CD4-positive, alpha-beta T cell treated with Interleukin-12 subunit alpha and Interleukin-12 subunit beta, for 1 hour (primary cell): ENCODE results near the gene TAL2.

Source experiments
- DNase-seq: peaks from one replicate; pipeline ENCODE4 v3.0.0-alpha.2; 2020

The TAL2 gene

DNA sequence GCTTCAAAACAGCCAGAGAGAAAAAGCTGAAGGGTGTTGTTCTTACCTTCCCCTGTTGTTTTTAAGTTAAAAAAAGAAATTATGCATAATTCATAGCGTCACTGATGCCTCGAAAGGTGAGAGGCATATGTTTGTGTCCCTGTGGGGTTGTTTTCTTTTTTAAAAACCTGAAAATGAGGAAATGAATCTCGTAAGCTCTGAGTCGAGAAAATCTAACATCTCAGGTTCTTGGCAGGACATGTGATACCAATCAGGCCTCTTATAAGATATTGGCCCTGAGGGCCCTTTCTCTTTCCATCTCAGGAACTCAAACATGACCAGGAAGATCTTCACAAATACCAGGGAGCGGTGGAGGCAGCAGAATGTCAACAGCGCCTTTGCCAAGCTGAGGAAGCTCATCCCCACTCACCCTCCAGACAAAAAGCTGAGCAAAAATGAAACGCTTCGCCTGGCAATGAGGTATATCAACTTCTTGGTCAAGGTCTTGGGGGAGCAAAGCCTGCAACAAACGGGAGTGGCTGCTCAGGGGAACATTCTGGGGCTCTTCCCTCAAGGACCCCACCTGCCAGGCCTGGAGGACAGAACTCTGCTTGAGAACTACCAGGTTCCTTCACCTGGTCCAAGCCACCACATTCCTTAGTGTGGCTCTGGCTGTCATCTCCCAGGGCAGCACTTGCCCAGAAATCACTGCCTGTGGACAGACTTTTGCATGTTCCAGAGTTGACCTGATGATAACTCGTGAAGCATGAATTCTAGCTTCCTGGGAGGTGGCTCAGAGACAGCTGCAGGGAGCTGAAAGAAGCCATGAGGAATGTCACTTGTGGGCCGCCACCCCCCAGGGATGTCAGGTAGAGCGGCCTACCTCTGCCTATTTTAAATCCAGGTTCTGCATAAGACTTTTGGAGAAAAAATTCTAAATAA lies at the start of gene TAL2:
TSS of gene TAL2 (plus strand) at position 274 of the 921 bp plus-strand sequence. CDS start at position 314, 40 bp downstream.
- DNase-seq, result no peak

DNA sequence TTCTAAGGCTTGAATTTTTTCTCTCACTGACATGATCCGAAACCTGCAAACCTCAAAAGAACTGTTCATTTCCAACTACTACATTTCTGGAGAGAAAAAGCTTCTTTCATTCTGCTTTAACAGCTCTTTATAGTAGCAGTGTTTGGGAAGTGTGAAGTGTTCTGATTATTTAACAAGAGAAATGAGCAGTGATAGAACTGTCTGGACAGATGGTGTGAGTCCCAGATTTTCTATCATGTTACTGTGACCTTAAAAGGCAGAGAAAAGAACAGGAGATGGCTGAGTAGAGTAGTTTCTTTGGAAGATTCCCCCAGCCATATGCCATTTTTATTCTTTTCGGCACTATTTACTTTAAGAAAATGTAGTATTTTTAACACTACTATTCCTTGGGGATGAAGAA lies 41.3 kb upstream of the TAL2 start:
- DNase-seq, result no peak

DNA sequence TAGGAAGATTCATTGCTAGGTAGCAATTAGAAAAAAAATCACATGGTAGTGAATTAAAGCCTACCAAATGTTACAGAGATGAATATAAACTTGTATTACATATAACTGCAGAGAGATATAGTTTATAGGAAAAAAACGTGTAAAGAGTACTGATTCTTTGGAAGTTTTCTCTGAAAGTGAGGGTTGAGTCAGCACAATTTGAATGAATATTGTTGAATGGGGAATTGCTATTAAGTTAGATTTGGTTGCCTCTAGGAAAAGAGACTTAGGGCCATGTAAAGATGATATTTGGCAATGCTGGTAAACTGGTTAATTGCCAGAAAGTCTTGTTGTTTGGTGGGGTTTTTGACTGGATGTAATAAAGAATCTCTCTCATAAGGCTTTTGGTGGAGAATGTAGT lies 37.2 kb upstream of the TAL2 start:
- DNase-seq, result no peak

DNA sequence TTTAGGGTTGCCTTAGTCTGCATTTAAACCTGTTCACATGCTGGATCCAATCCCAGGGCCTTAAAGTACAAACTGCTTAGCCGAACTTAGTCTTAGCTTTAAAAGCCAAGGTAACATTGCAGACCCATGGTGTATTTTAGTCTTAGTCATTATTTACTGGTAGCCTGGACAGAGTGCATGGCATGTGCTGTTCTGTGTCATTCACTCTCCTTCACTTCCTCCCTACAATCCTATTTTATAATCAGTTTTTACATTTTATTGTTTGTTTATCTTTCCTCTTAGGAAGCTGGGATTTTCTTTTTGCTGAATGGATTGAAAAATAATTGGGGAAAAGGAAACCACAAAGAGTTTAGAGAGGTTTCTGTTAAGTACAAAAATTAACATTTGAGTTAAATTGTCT lies 29.4 kb upstream of the TAL2 start:
- no peak for DNase-seq

DNA sequence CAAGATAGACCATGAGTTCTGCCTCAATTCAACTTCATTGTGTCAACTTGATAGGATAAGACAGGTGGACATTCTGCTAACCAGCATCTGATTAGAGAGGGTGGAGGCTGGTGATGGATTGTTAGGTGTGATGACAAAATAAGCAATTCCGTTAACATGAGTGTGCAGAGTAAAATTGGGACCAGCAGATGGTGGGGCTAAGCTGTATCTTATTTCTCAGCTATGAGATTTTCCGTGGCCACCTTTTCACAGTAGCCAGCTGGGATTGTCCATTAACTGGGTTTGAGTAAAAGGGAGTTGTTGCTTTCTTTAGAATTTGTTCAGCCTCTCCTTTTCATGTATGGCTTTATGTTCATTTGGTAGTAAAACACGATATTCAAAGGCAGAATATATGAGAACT lies 28.8 kb upstream of the TAL2 start:
- DNase-seq, result no peak

DNA sequence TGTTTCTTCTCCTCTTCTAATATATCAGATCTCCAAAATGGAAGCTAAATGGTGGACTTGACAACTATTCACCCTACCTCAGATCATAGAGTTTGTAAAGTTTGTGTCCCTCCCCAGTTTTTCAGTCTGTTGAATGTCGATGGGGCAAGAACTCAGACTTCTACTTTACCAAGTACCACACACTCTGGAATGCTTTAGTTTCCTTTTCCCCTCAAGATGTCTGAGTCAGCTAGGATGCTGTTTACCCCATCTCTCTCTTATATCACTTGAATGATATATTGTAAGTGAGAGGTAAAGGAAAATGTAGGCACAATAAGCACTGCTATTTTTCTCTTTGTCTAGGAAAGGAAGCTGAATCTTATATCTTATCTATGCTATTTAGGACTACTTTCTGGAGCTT lies 25.9 kb upstream of the TAL2 start:
- no peak for DNase-seq

DNA sequence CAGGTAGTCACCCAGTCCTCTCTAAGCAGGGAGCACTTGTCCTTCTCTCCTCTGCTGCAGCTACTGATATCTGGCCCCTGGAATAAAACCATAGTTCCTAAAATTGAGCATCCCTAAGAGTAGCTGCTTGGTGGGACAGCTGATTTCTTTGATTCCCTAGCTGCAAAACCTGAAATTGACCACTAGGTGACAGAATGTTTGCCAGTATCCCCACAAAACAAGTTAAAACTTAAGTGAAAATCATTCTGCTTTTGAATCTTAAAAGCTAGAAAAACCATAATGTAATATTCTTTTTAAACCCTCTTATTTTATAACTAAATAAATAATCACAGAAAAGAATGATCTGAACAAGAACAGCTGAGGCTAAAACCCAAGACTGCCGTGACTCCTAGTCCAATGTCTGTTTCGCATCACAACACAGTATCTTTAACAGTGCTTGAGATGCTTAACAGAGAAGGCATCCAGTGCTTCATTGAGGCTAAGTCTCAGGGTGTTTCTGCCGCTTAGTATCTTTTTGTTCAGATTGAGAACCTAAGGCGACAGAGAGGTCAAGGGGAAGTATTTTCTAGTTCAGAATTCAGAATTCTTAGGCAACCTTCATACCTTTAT lies 24.4 kb upstream of the TAL2 start:
- no peak for DNase-seq

DNA sequence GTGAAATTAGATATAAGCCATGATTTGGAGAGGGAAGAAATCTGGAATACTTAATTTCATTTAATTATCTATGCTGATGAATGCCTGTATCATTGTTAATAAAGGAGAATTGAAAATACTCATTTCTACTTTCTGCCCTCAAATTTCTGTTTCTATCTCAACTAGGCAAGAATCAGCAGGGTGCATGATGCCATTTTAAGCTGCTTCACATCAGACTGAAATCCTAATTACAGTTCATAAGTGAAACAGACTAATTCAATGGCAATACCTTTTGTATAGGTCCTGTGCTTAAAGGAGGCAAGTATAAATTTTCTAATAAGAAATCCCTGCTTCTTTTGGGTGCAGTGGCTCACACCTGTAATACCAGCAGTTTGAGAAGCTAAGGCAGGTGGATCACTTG lies 22.3 kb upstream of the TAL2 start:
- no peak for DNase-seq

DNA sequence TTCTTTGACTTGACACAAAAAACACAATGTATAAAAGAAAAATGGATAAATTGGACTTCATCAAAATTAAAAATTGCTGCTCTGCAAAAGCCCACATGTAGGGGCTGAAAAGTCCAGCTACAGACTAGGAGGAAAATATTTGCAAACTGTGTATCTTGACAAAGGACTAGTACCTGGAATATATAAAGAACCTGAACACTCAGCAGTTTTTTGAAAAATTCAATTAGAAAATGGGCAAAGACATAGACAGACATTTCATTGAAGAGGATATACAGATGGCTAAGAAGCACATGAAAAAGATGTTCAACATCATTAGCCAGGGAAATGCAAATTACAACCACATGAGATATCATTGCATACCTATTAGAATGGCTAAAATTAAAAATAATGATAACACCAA lies 18.5 kb upstream of the TAL2 start:
- DNase-seq, result no peak

DNA sequence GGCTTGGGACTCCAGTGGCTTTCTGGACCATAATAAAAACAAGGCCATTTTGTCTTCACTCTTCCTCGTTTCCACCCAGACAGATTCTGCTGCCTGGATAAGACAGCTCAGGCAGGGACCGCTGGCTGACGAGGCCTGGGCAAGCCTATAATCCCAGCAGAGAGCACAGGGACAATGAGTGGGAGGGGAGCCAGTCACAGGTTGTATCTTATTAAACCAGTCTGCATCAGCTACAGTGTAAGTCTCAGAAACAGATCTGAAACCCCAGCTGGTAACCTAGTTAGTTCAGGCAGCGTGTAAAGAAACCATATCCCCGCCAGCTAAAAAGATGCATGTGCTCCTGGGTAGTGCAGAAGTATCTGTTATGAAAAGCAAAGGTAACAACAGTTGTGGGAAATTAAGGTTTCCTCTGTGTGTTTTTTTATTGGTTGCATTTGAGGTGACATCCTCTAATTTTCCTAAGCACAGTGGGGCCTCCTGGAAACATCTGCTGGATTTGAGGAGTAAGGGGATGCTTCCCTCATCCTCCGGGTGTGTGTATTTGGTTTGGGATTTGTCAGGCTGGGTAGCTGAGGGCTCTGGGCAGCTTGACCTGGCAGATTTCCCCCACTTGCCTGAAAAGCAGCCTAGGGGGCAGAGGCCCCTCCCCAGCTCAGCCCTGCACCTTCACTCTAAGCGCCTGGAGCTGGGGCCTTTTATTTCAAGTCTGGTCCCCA lies 15.2 kb upstream of the TAL2 start:
- no peak for DNase-seq

DNA sequence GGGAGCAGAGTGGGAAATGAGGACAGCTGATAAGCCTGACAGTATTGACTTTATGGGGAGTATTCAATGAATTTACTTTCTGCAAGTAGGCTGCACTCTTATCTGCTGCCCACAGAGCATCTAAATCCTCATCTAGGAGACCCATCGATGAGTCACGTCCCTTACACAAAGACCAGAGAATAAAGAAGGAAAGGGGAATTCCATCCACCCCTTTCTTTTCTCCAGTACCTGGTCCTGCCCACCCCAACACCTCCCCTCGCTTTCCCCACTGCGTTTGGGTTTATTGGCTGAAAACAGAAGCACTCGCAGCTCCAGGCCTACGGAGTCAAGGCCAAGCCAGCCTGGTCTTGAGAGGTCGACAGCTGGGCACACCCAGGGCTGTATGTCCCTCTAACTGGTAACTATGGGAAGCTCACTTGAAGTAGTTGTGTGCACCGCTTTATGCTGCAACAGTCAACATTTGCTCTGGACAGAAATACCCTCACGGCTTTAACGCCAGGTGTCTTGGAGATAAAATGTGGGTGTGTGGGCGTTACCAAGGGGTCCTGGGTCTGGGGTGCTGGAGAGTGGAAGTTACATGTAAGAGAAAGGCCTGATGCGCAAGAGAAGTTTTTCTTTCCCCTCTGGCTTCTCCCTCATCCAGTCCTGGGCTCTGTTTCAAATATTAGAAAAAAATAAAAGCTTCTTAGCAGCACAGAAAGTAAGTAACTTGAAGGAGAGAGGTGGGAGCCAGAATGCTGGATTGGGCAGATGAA lies 14.5 kb upstream of the TAL2 start:
- no peak for DNase-seq

DNA sequence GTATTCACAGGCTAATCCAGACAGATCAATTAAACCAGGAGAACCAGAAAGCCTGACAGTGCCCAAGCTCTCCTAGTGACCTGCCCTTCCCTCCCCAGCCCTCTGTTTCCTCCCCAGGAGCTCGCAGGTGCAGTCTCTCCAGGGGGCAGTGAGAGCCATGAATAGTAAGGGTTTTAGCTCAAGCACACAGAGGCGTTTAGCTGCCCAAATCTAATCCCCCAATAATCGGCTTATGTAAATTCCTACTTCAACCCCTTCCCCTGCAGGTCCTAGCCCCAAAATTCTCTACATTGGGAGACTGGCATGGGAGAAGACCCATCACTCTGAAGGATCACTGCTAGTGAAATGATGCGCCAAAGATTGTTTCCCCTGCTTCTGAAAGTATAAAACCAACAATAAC lies 10.5 kb upstream of the TAL2 start:
- DNase-seq, result no peak

DNA sequence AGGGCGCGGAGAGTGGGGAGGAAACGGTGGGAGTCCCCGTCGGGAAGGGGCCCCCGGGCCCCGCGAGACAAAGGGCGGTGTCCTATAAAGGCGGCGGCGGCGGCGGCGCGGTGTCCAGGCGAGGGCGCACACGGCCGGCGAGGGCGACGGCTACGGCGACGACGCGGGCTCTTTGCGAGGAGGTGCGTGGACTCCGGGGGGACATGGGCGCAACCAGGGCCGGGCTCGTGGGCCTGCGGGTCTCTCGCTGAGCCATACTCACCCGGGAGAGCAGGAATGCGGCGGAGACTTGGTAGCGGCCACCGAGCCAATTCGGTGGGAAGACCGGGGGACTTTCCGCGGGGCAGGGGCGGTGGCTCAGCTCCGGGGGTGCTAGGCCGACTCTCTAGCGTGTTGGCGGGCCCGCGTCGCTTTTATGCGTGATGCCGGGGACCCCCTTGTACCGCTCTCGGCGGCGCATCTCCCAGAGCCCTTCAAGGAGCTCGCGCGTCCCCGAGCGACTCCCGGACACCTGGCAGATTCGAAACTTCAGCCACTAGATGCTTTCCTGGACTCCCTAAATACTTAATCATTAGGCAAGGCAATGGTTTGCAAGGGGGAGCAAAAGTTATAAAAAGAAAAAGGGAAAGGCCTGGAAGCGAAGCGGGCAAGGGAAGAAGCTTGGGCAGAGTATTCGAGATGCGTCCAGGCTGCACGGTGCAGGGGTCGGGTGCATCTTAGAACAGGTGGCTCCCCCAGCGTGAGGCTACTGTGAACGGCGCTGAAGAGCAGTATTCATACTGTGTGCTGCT lies 5.9 kb upstream of the TAL2 start:
- DNase-seq, result no peak

DNA sequence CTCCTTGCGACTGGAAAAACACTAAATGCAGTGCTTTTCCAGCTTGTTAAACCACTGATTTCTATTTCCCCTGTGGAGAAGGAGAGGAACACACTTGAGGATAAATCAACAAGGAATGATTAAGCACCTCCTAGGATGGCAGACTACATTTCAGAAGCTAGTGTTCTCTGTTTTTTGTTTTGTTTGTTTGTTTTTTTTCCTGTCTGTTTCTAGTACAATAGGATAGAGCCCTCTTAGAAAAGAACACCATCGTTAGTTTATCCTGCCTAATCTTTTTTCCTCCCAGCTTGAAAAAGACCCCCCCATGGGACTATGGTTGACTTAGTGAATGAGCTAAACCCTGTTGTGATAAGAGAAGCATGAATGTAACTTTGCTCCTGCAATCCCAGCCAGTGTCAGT lies 3.9 kb upstream of the TAL2 start:
- no peak for DNase-seq

DNA sequence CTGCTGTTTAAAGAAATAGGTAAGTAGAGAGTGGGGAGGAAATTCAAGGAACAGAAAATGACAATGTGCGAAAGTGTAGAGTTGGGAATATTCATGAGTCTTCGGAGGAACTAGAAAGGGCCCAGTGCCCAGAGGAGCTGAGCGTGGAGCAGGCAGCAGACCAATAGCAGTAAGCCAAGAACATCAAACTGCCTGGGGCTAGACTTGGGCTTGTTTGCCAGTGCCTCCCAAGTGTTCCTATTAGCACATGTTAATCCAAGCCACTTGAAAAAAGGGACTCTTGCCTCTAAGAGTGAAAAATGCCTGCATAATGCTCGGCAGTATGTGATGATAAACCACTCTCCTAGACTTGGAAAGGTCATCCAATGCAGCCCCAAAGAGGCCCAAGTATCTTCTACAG lies 1.2 kb upstream of the TAL2 start:
- DNase-seq, result no peak

DNA sequence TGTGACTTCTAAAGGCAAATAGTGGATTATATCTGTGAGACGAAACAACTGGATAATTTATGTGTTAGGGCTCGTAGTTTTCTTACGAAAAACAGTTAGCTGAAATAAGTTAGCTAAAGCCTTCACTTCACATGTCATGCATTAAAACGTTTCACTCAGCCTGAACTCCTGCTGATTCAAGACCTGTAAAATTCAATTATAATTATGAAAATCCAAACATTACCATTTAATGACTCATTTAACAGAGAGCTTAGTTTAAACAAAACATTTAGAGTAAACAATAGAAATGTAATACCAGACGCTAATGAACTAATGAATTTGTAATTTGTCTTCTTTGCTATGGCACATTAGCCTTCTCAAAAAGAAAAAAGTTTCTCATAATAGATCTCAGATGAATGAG lies 1.7 kb downstream of the TAL2 start:
- no peak for DNase-seq

DNA sequence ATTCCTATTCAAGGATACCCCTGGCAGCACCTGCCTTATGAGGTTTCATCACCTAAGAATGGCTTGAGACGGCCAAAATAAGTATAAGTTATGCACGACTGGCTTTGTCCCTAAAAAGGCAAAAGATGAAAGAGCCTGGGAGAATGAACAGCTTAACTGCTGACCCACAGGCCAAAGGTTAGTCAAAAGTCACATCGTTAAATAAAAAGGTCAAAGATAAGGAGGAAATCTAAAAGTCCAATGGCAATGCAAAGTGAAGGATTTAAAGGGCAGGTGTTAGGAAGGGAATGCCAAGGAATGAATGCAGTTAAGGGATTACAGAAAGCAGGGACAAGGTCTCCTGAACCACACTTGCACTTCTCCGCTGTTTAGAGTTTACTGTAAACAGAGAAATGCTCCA lies 5.6 kb downstream of the TAL2 start:
- no peak for DNase-seq

DNA sequence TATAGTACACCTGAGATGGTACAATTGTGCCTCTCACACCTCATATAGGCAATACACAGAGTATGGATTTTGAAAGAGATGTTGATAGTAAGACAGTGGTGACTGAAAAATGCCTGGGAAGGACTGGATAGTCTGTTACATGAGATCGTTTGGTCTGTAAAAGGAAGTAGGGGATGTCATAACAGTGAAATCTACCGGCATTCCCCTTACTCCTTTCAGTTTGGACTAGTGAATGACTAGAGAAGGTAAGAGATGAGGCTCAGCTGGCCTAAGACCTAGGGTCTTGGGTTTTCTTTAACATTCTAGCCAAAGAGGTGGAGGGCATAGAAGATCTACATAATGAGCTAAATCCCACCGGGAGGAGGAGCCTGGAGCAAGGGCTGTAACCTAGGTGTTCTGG lies 8.1 kb downstream of the TAL2 start:
- DNase-seq, result no peak

DNA sequence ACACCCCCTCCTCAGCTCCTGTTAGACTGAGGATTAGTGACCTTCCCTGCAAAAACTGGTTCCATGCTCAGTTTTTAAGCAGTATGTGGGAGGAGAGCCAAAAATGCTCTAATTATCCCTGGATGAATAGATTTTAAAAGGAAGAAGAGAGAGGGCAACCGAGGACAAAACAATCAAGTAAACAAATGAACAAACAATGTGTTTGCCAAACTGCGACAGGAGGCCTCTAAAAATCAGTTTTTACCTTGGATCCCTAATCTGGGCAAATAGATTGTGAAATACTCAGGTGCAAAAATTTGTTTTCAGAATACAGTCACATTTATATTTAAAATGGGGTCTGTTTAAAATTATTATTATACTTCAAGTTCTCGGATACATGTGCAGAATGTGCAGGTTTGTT lies 8.5 kb downstream of the TAL2 start:
- DNase-seq, result no peak

DNA sequence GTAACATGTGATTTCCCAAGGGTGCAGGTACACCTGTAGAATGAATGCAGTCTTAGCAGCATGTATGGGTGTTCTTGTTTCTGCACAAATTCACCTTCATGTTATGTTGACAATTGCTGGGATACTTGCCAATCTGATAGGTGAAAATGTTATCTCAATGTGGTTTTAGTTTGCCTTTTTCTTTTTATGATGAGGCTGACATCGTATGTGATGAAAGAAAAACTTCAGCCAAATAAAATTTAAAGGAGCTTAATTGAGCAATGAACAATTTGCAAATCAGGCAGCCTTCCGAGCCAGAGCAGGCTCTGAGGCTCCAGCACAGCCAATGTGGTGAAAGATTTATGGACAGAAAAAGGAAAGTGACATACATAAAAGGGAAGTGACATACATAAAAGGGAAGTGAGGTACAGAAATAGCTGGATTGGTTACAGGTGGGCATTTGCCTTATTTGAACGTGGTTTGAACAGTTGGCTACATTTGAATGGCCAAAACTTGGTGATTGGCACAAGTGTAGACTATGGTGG lies 10.5 kb downstream of the TAL2 start:
- DNase-seq, result no peak

DNA sequence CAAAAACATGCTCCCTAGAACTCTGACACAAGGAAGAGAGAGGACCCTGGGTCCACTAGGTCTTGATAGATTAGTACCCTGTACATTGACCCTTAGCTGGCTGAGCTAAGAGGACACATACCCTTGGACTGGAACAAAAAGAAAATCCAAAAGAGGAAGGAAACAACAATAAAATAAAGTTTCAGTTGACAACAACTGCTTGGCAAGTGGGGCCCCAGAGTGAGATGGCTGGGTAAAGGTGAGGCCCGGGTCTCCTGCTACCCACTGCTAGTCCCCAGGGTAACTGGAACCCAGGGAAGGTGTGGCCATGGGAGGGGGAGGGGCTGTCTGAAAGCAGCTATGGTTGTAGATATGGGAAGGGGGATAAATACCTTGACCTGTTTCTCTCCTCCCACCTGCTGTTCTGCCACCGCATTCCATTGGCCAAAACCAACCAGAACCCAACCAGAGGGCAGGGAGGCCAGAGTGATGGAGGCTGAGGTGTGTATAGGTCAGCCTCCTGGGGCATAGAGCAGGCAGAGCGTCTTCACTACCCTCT lies 11.7 kb downstream of the TAL2 start:
- no peak for DNase-seq
